HG02588 (cell line): ENCODE measurements around the gene KANSL1L.
"Not testable (repeated sequence)": the region's sequence is repeated elsewhere in the genome, so short reads cannot be mapped to it uniquely, and the experiment has no call there.

ENCODE experiments used
- ATAC-seq: cut with Tn5 transposase; IDR thresholded peaks from one replicate; pipeline ENCODE4 v1.9.1; 2021; ENCODE audit warnings: mild to moderate bottlenecking, moderate library complexity; ENCODE audit not compliant: unreplicated experiment

The KANSL1L gene

DNA sequence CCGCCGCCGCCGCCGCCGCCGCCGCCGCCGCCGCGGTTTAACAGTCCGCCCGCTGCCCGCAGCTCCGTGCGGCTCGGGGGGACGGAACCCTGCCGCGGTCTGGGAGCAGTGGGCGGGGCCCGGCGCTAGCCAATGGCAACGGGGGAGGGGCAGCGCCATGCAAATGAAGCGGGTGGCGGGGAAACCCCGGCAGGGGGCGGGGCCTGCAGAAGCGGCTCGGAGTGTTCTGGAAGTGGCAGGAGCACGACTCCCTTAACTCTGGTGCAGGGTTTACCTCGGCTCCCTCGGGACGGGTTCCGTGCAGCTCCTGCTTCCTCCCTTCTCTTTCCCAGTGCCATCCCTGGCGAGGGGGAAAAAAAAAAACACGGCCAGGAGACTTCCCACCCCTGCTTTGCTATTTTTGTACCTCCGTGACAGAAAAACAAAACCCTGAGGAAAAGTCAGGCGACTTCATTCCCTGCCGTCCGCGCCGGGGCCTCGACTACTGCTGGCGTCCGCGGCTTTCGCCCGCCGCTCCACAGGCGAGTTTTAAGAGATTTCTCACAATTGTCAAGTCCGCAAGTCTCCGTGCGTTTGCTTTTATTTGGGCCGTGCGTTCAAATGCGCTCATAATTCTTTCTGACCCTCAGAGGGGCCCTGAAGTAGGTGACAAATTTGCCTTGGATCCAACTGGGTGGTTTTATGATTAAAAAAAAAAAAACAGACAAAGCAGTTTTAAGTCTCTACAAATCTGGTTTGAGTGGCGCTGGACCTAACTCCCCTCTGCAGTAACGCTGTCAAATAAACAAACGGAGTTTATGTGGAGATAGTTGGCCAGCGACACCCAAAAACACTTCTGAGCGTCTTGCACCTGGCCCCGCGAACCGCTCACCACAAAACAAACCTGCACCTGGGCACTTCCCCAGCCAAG, at the start of gene KANSL1L:
Gene KANSL1L (minus strand): TSS at position 101 of the 910 bp plus-strand sequence. CDS start 16,827 bp downstream, outside the sequence.
- peak; percentile 70 for ATAC-seq

DNA sequence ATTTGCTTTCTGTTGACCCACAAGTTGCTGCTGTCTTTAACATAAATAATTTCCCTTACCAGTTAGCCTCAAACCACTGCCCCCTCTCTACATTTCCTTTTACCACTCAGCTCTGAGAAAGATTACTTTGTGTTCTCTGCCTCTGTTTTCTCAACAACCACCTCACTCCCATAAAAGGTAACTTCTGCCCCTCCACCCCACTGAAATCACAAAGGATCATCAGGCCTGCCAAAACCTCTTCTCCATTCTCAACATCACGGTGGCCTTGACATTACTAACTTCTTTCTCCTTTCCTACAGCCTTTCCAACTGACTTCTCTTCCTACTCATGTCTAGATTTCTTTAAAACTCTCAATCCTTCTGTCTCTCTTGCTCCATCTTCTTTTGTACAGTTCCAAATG, 43.9 kb upstream of the KANSL1L start:
- ATAC-seq, result no peak

DNA sequence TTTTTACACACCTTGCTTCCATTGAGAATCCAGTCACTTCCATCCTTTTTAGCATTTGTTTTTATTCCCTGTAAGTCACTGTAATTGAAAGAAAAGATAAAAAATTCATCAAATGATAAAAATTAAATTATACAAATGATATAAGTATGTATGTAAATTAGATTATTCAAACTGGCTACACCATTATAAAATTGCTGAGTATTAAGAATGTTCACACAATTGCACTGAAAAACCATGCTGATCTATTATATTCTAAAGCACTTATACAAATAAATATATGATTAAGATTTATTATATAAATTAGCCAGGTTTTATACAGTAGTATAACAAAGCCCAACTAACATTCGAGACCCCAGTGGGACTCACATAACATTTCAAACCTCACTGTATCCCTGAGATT, 39.0 kb upstream of the KANSL1L start:
- no peak for ATAC-seq

GRCh38 chr2:210207929-210208328, 36.7 kb upstream of the KANSL1L start:
- ATAC-seq, result no peak

DNA sequence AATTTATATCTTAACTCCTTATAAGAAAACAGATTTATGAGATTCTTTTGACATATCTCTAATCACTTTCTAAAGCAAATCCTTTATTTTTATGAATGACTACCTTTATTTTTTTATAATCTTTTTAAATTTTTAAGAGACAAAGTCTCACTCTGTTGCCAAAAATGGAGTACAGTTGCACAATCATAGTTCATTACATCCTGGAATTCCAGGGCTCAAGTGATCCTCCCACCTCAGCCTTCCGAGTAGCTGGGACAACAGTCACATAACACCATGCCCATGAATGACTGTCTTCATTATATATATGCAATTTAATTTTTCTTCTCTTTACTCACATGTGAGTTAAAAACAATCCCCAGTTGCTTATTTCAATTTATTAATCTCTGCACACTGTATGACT, 32.3 kb upstream of the KANSL1L start:
- no peak for ATAC-seq

DNA sequence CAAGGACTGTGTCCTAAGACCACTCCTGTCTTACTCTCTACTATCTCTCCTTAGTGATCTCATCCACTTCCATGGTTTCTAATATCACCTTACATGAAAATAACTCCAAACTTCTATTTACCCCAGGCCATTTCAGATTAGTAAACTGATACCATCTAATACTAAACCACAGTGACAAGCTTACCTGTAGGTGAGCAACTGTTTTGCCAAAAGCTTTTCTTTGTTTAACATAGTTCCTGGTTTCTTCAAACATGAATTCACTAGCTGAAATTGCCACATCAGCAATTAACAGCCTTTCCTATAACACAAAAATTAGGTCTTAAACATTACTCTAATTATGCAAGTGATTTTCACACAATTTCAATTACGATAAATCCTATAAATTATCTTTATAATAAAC, 31.9 kb upstream of the KANSL1L start:
- ATAC-seq, result no peak

GRCh38 chr2:210199854-210200253, 28.6 kb upstream of the KANSL1L start:
- no peak for ATAC-seq

DNA sequence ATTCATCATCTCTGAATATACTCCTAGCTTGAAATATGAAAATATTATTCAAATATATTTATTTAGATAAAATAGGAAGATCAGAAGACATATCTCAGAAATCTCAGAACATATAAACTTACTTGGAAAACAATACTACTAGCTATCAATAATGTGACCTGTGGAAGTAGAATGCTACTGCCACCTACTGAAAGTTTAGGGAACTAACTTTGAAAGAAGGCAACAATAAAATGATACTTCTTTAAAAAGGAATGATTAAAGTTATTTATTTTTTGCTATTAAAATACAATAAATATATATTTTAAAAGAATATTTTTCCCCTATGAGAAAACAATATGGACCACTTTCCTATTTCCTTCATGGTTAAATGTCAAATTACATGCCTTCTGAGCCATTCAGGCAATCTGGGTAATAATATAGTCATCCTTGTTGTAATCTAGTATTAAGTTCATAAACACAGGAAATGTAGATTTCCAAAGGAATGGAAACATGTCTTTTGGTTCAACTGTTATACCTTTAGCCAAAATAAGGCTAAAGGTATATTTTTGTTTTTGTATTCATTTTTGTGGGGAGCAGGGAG, 28.1 kb upstream of the KANSL1L start:
- ATAC-seq, result no peak

- ATAC-seq, result no peak
These were observed 27.1 kb upstream of the KANSL1L start for GRCh38 chr2:210198326-210198725.

GRCh38 chr2:210197720-210198119, 26.5 kb upstream of the KANSL1L start:
- no peak for ATAC-seq

- no peak for ATAC-seq
These were observed 24.1 kb upstream of the KANSL1L start for GRCh38 chr2:210195101-210195852.

DNA sequence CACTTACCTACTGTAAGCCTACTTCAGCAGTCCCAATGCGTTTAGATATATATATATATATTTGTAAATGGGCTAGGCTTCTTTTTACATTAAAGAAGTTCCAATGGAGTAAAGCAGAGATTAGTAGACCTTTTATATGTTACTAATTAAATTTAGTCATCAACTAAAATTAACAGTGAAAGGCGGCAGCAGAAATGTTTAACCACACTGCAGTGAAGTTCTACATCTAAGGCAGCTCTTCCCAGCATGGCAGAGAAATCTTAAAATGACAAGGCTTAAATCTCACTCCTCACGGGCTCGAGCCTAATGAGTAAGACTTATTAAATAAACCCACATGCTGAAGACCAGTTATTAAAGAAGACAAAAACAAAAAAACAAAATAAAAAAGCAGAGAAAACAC, 19.1 kb upstream of the KANSL1L start:
- ATAC-seq, result no peak

DNA sequence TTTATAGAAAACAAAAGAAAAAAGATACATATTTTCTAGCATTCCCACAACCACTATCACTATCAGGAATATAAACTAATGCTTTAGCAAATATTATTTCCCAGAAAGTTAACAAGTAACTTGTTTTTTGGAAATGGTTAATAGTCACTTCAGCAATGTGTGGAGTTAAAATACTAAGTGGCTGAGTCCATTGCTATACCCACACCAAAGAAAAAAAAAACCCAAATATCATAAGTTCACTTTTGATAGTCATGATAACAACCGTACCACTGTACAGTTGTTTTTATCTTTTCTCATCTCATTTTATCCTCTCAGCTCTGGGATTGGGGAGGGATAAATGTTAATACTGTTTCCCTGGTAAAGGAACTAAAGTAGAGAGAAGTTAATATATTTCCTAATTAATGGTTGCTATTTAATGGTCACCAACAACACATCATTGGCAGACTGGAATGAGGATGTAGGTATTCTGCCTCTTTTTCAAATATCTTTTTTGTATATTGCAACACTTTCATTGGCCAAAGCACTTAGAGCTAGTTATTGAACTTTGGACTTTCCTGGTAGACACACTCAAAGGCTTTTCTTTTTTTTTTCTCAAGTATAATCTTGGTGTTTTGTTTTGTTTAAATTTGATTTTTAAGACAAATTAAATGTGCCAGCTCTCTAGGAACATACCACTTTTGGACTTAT, 18.4 kb upstream of the KANSL1L start:
- no peak for ATAC-seq

- ATAC-seq, result no peak
These were observed 17.5 kb upstream of the KANSL1L start for GRCh38 chr2:210188755-210189154.

DNA sequence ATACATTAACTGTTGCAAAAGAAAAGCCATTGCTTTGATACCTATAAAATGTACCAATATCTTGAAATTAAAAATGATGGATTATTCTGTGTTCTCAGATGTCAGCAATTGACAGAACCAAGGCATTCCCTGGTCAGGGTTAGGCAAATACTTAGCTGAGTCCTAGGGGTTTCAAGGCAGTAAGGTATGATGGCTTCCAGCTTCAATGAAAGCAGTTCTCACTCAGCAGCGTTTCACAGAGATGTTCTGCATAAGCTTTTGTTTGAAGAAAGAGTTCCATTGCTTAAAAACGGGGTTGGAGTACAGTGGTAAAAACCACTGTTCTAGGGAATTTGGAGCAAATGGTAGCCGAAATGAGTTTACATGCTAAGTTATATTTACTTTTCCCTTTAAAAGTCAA, 17.0 kb upstream of the KANSL1L start:
- no peak for ATAC-seq

- ATAC-seq, result not testable (repeated sequence)
These were observed 12.7 kb upstream of the KANSL1L start for GRCh38 chr2:210183936-210184335.

DNA sequence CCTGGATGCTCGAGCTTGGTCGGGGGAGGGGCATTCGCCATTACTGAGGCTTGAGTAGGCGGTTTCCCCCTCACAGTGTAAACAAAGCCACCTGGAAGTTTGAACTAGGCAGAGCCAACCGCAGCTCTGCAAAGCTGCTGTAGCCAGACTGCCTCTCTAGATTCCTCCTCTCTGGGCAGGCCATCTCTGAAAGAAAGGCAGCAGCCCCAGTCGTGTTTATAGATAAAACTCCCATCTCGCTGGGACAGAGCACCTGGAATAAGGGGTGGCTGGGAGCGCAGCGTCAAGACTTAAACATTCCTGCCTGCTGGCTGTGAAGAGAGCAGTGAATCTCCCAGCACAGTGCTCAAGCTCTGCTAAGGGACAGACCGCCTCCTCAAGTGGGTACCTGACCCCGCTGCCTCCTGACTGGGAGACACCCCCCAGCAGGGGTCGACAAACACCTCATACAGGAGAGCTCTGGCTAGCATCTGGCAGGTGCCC, 10.4 kb upstream of the KANSL1L start:
- ATAC-seq, result not testable (repeated sequence)

DNA sequence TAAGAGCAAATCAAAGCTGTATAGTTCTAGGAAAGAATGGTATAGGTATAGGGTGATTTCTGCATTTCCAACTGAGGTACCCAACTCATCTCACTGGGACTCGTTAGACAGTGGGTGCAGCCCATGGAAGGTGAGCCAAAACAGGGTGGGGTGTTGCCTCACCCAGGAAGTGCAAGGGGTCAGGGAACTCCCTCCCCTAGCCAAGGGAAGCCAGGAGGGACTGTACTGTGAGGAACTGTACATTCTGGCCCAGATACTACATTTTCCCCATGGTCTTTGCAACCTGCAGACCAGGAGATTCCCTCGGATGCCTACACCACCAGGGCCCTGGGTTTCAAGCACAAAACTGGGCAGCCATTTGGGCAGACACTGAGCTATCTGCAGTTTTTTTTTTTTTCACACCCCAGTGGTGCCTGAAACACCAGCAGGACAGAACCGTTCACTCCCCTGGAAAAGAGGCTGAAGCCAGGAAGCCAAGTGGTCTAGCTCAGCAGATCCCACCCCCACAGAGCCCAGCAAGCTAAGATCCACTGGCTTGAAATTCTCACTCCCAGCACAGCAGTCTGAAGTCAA, 9.9 kb upstream of the KANSL1L start:
- ATAC-seq, result not testable (repeated sequence)

- no peak for ATAC-seq
These were observed 9.3 kb upstream of the KANSL1L start for GRCh38 chr2:210180477-210180876.

GRCh38 chr2:210179351-210179990, 8.3 kb upstream of the KANSL1L start:
- no peak for ATAC-seq
